Measurements from ENCODE around the gene AKR1E2.
"Not testable (repeated sequence)": the region's sequence is repeated elsewhere in the genome, so short reads cannot be mapped to it uniquely, and the experiment has no call there.

AKR1E2 gene

GRCh38 chr10:4812046-4812445 is 14.0 kb upstream of the AKR1E2 start:
- H3K79me2 ChIP-seq (ENCODE audit: insufficient read depth, low read length) = no peaks in the 10 kb centered on the region
- H3K27me3 ChIP-seq (ENCODE audit: insufficient read depth, low read length, poor library complexity) = no peaks in the 10 kb centered on the region
- H3K4me1 ChIP-seq (ENCODE audit: insufficient read depth, low read length) = no peaks in the 10 kb centered on the region
- no peak for DNase-seq
- H3K9me3 ChIP-seq (ENCODE audit: insufficient read depth, low read length, severe bottlenecking) = no peaks in the 10 kb centered on the region
- no peak overlapping the region for H3K4me3 ChIP-seq (ENCODE audit: low read depth in 1 of 2, low read length in 2 of 2)
- no peaks in the 10 kb centered on the region for H4K20me1 ChIP-seq (ENCODE audit: insufficient read depth, low read length)
- ATAC-seq (ENCODE audit: insufficient read depth, low read depth) = no peak
- no peak overlapping the region for H3K27ac ChIP-seq (ENCODE audit: low read length)
- no peak overlapping the region for H3K4me2 ChIP-seq (ENCODE audit: insufficient read depth, low read length)
- no peak overlapping the region for H2AFZ ChIP-seq (ENCODE audit: low read depth, low read length)
- no peaks in the 10 kb centered on the region for H3K36me3 ChIP-seq (ENCODE audit: insufficient read depth, low read length)
- H3K9ac ChIP-seq (ENCODE audit: low read depth, low read length) = no peak overlapping the region
- TF ChIP-seq EZH2 (IDR thresholded peaks at IDR 0.05; ENCODE audit: borderline replicate concordance, low read depth, low read length, severe bottlenecking) = no peak
- TF ChIP-seq CTCF (IDR thresholded peaks at IDR 0.05; ENCODE audit: borderline replicate concordance, extremely low read depth, low read length, poor library complexity, severe bottlenecking) = no peak

GRCh38 chr10:4813023-4813422 is 13.0 kb upstream of the AKR1E2 start:
- H3K4me1 ChIP-seq (ENCODE audit: insufficient read depth, low read length) = no peaks in the 10 kb centered on the region
- no peak overlapping the region for H3K4me2 ChIP-seq (ENCODE audit: insufficient read depth, low read length)
- no peaks in the 10 kb centered on the region for H3K36me3 ChIP-seq (ENCODE audit: insufficient read depth, low read length)
- no peak overlapping the region for H3K4me3 ChIP-seq (ENCODE audit: low read depth in 1 of 2, low read length in 2 of 2)
- no peak overlapping the region for H2AFZ ChIP-seq (ENCODE audit: low read depth, low read length)
- DNase-seq (peak; percentile 24), ATAC-seq (ENCODE audit: insufficient read depth, low read depth) (peak; percentile 78)
- H4K20me1 ChIP-seq (ENCODE audit: insufficient read depth, low read length) = no peaks in the 10 kb centered on the region
- H3K9me3 ChIP-seq (ENCODE audit: insufficient read depth, low read length, severe bottlenecking) = no peaks in the 10 kb centered on the region
- H3K27me3 ChIP-seq (ENCODE audit: insufficient read depth, low read length, poor library complexity) = peaks cover 1% of the 10 kb centered on the region
- H3K27ac ChIP-seq (ENCODE audit: low read length) = no peak overlapping the region
- H3K79me2 ChIP-seq (ENCODE audit: insufficient read depth, low read length) = no peaks in the 10 kb centered on the region
- H3K9ac ChIP-seq (ENCODE audit: low read depth, low read length) = no peak overlapping the region
- TF ChIP-seq EZH2 (IDR thresholded peaks at IDR 0.05; ENCODE audit: borderline replicate concordance, low read depth, low read length, severe bottlenecking) (no peak), CTCF (IDR thresholded peaks at IDR 0.05; ENCODE audit: borderline replicate concordance, extremely low read depth, low read length, poor library complexity, severe bottlenecking) (no peak)

DNA sequence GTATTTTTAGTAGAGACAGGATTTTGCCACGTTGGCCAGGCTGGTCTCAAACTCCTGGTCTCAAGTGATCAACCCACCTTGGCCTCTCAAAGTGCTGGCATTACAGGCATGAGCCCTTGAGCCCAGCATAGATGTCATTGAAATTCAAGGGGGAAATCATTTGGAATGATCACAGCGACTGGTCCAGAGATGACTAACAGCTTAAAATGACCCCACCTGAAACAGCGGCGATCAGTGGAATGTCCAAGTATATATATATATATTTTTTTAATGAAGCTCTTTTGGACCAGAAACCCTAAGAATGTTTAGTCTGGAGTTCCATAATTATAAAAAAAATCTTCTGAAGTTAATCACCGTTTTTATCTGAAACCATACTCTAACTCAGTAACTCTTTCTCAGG is 12.5 kb upstream of the AKR1E2 start:
- Histone ChIP-seq H3K27me3 (ENCODE audit: insufficient read depth, low read length, poor library complexity) (peaks cover 4% of the 10 kb centered on the region), H3K27ac (ENCODE audit: low read length) (no peak overlapping the region), H3K4me2 (ENCODE audit: insufficient read depth, low read length) (no peak overlapping the region), H3K36me3 (ENCODE audit: insufficient read depth, low read length) (no peaks in the 10 kb centered on the region), H3K9ac (ENCODE audit: low read depth, low read length) (no peak overlapping the region), H3K9me3 (ENCODE audit: insufficient read depth, low read length, severe bottlenecking) (no peaks in the 10 kb centered on the region), H3K4me3 (ENCODE audit: low read depth in 1 of 2, low read length in 2 of 2) (no peak overlapping the region), H3K79me2 (ENCODE audit: insufficient read depth, low read length) (no peaks in the 10 kb centered on the region), H2AFZ (ENCODE audit: low read depth, low read length) (no peak overlapping the region), H4K20me1 (ENCODE audit: insufficient read depth, low read length) (no peaks in the 10 kb centered on the region), H3K4me1 (ENCODE audit: insufficient read depth, low read length) (no peaks in the 10 kb centered on the region)
- ATAC-seq (ENCODE audit: insufficient read depth, low read depth) (no peak), DNase-seq (no peak)
- no peak for TF ChIP-seq CTCF (IDR thresholded peaks at IDR 0.05; ENCODE audit: borderline replicate concordance, extremely low read depth, low read length, poor library complexity, severe bottlenecking)
- no peak for TF ChIP-seq EZH2 (IDR thresholded peaks at IDR 0.05; ENCODE audit: borderline replicate concordance, low read depth, low read length, severe bottlenecking)

- H2AFZ ChIP-seq (ENCODE audit: low read depth, low read length); H4K20me1 ChIP-seq (ENCODE audit: insufficient read depth, low read length): not testable (repeated sequence)
Measured at GRCh38 chr10:4815646-4816180, 10.3 kb upstream of the AKR1E2 start.

More at GRCh38 chr10:4815646-4816180, 10.3 kb upstream of the AKR1E2 start:
- not testable (repeated sequence) for DNase-seq; H3K4me2 ChIP-seq (ENCODE audit: insufficient read depth, low read length); H3K4me1 ChIP-seq (ENCODE audit: insufficient read depth, low read length); H3K27ac ChIP-seq (ENCODE audit: low read length); H3K36me3 ChIP-seq (ENCODE audit: insufficient read depth, low read length); H3K27me3 ChIP-seq (ENCODE audit: insufficient read depth, low read length, poor library complexity); H3K79me2 ChIP-seq (ENCODE audit: insufficient read depth, low read length); H3K9ac ChIP-seq (ENCODE audit: low read depth, low read length); H3K4me3 ChIP-seq (ENCODE audit: low read depth in 1 of 2, low read length in 2 of 2); H3K9me3 ChIP-seq (ENCODE audit: insufficient read depth, low read length, severe bottlenecking); ATAC-seq (ENCODE audit: insufficient read depth, low read depth)

All from DND-41 (cell line).